ENCODE results near the gene TP53I3.
"Not testable (repeated sequence)": the region's sequence is repeated elsewhere in the genome, so short reads cannot be mapped to it uniquely, and the experiment has no call there.

The TP53I3 gene

GRCh38 chr2:24095171-24095677, 10.6 kb upstream of the TP53I3 start:
- not testable (repeated sequence) for DNase-seq

- DNase-seq: not testable (repeated sequence)
Observed at GRCh38 chr2:24093270-24093669, 8.6 kb upstream of the TP53I3 start.

GRCh38 chr2:24088821-24089359, 4.3 kb upstream of the TP53I3 start:
- no peak for DNase-seq

DNA sequence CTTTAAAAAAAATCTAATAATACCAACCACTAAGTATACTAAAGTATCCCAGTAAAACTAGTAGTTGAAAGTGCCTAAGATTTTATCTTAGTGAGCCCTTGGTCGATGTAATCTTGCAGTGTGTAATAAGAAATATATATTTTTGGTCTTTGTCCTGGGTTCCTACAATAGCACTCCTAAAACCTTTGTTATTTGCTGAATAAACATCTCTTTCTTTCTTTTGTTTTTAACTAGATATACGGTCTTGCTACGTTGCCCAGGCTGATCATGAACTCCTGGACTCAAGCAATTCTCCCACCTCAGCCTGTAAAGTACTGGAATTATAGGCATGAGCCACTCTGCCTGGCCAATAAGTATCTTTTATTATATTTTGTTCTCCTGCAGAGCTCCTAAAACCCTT, 2.4 kb upstream of the TP53I3 start:
- no peak for DNase-seq

DNA sequence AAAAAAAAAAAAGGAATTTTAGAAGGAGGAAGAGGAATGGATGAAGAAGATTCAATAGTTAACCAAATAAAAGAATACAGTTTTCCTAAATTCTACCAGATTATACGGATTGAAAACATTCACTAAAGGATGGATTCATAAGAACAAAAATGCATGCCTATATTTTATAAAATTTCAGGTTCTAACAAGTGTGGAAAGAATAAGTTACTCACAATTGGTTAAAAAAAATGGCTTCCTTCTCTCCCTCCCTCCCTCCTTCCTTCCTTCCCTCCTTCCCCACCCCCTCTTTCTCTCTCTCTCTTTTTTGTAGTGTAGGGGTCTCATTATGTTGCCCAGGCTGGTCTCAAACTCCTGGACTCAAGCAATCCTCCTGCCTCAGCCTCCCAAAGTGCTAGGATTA, 1.6 kb upstream of the TP53I3 start:
- no peak for DNase-seq

GRCh38 chr2:24085200-24085489, 511 bp upstream of the TP53I3 start:
- DNase-seq: no peak

DNA sequence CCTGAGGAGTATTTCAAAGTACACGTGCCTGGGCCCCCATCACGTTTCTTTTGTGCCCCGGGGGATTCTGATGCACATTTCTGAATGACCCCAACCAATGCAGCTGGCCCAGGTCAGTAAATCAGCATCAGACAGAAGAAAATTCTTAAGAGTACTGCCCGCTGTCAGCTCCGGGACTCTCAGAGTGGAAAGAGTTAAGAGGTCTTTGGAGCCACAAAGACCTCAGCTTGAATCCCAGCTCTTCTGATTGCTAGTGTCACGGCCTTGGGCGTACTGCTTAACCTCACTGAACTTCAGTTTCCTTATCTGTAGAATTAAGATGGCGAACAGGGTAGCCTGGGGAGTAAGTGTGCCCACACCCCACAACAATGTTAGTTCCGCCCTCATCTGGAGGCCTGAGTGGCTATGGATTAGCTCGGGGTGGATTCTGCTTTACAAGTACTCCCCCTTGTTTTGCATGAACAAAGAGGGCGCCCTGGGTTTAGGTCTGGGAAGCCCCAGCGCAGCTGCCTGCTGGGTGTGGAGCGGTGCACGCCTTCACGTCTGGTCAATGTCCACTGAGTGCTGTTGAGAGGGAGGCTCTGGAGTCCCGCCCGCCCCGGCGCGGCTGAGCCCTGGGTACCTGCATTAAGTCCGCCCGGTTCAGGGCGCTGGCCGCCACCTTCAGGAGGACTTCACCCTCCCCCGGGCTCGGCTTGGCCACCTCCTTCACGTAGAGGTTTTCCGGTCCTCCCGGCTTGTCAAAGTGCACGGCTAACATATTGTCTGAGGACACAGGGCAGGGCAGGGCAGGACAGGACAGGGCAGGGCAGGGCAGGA, 858 bp downstream of the TP53I3 start:
- DNase-seq: peak; percentile 88

GRCh38 chr2:24082787-24083566, 1.7 kb downstream of the TP53I3 start:
- no peak for DNase-seq

DNA sequence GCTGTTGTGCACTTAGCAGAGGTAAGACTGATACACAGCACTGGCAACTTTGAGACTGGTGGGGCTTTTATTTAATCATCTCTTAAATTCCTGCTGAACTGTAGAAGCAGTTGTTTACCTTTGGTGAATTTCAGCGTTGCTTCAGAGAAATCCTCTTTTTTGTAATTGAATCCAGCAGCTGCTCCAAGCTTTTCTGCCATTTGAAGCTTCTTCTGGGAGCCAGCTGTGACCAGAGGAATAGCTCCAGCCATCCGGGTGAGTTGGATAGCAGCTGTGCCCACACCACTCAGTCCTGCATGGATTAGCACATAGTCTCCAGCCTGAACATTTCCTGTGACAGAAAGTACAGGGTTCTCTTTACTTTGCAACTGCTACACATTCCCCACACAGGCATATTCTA, 3.9 kb downstream of the TP53I3 start:
- DNase-seq: no peak

DNA sequence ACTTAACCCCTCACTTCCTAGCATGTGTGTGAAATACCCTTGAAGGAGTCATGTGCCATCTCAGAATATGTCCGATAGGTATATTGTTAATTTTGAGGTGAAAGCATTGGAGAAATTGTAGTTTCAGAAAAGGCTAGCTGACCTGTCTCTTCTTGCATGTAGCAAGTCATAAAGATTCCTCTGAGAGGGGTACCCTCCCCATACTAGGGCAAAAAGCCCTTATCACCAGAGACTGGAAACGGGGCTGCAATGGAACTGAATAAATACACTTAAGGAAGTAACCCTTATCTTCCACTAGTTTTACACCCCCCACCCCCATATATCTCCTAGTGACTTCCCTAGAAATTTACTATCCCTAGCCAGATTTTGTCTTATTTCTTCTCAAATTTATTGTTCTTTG, 6.8 kb downstream of the TP53I3 start:
- no peak for DNase-seq

DNA sequence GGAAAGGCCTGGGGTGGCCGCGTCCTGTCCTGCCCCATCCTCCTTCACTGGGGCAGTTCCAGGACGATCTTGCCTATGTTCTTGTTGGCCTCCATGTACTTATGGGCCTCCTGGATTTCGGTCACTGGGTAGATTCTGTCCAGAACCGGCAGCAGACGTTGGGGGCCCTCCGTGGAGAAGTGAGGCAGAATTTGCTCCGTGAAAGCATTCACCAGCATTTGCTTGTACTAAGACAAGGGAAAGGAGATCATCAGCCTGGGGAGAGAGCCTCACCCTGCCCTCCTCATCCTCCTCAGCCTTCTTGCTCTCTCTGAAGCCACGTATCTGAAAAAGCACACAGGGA, 7.1 kb downstream of the TP53I3 start:
- no peak for DNase-seq

DNA sequence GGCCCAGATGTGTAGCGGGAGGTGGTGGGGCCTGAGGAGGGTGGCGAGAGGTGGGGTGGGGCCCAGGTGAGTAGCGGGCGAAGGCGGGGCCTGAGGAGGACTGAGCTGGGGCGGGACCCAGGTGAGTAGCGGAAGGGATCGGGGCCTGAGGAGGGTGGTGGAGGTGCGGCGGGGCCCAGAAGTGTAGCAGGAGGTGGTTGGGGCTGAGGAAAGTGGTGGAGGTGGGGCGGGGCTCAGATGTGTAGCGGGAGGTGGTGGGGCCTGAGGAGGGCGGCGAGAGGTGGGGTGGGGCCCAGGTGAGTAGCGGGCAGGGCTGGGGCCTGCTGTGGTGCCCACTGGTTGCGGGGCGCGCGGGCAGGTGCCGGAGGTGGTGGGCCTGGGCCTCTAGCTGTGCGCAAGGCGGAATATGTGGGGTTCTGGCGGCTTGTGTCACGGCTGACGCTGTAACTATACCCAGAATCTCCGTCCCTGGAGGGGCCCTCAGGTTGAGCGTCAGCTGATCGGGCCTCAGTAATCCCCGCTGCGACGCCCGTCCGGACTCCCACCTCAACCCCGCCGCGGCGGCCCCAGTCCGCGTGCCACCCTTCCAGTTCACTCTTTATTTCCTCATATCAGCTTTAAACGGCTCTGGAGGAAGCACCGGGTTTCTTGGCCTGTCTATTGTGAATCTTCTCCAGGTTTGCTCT, 7.6 kb downstream of the TP53I3 start:
- DNase-seq: peak; percentile 44 to 59

GRCh38 chr2:24075915-24076848, 8.5 kb downstream of the TP53I3 start, which contains the start of gene SF3B6:
TSS of gene SF3B6 (minus strand) at chr2:24076326. CDS start at chr2:24076229, 97 bp downstream.
- DNase-seq: peak; percentile 99

DNA sequence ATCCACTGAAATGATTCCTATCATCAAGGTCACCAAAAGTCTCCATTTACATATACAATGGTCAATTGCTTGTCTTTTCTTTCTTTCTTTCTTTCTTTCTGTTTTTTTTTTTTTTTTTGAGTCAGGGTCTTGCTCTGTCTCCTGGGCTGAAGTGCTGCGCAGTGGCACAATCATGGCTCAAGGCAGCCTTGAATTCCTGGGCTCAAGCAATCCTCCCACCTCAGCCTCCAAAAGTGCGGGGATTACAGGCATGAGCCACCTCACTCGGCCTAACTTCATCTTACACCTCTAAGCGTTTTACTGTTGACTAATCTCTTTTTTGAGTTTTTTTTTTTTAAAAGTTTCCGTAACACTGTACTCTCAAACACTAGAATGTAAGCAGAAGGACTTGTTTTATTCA, 9.4 kb downstream of the TP53I3 start:
- DNase-seq: no peak

DNA sequence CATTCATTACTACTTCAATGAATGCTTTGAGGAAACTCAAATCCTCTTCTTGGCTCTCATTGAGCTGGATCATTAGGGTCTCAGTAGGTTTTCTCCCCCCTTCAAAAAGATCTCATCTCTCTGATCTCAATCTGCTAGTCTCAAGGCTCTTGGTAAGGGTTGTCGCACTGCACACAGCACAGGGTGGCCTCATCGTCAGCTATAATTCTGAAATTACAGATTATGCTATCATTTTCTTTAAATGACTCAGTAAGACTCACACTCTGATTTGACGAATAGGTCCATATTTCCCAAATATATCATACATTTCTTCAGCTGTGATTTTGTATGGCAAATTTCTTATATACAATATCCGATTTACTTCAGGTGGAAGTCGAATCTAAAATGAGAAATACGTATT, 10.8 kb downstream of the TP53I3 start:
- no peak for DNase-seq

DNA sequence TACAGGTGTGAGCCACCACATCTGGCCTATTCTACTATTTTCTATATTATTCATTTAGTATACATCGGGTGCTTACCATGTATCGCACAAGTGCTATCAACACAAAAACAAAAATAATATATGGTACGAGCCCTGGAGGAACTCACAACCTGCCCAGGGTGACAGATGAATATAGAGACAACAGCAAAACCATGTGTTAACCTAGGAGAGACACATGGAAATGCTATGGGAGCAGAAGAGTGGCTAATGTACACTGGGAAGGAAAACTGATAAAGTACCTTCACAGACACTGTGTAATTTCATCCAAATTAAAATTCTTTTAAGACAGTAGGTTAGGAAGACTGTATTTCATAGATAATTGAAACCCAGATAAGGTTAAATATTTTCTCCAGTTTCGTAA, 12.4 kb downstream of the TP53I3 start:
- DNase-seq: no peak

DNA sequence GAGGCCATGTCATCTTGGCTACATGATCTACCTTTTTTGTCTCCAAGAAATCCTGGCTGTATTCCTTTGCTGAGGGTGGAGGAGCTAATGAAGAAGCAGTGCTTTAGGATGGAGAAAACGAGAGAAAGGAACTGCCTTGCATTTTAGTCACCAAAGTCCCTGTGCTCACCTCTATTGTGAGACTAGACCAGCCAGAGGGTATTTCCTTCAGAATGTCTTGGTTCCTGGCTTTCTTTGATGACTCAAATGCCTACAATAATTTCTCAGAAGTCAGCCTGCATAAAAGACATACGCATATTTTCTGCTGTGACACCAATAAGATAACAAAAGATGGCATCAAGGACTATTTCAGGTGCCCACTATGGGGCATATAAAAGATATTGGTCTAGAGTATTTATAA, 19.3 kb downstream of the TP53I3 start:
- no peak for DNase-seq

- DNase-seq: peak; percentile 46 to 65
Observed at GRCh38 chr2:24058564-24059271, 25.9 kb downstream of the TP53I3 start.

DNA sequence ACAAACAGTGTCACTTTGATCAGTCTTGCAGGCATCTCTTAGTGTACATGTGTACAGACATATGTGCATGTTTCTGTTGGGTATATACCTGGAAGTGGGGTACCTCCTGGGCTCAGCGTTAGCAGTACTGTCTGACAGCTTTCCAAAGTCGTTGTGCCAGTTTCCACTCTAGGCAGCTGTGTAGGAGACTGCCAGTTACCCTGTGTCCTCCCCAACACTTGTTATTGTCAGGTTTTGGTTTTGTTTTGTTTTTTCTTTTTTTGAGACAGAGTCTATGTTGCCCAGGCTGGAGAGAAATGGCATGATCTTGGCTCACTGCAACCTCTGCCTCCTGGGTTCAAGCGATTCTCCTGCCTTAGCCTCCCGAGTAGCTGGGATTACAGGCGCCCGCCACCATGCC, 28.9 kb downstream of the TP53I3 start:
- no peak for DNase-seq

DNA sequence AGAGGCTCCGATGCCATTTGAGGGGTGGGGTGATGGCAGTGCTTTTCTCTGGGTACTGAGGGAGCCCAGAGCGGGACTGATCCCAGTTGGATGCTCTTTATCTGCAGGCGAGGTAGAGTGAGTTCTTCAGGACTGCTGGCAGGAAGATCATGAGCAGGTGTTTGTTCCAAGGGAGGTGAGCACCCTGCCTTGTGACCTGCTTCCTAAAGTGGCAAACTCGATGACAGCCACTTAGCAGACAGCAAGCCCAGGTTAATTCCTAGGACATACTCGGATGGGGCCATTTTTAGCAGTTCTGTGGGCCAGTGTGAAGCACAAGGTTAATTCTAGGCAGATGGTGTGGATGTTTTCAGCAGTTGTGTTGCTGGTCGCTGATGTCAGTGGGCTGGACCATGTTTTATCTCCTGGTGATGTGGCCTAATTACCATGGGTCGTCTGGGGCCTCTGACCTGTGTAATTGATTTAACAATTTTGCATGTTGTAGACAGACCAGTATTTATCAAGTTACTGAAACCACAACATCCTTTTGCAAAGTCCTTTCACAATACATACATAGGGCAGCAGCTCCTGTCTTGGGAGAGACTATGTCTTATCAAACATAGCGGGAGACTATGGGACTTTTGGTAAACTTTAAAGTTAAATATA, 30.1 kb downstream of the TP53I3 start:
- no peak for DNase-seq

DNA sequence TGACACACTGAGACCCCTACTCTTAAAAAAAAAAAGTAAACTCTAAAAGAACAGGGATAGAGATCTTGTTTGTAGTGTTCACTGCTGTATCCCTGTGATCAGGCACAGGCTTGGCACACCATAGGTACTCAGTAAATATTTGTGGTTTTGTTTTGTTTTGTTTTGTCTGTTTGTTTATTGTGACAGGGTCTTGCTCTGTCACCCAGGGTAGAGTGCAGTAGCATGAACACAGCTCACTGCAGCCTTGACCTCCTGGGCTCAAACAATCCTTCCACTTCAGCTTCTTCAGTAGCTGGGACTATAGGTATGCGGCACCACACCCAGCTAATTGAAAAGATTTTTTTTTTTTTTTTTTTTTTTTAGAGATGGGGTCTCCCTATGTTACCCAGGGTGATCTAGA, 31.7 kb downstream of the TP53I3 start:
- no peak for DNase-seq
